ENCODE results near the gene GRM5.

- TF ChIP-seq, protein P1, sequence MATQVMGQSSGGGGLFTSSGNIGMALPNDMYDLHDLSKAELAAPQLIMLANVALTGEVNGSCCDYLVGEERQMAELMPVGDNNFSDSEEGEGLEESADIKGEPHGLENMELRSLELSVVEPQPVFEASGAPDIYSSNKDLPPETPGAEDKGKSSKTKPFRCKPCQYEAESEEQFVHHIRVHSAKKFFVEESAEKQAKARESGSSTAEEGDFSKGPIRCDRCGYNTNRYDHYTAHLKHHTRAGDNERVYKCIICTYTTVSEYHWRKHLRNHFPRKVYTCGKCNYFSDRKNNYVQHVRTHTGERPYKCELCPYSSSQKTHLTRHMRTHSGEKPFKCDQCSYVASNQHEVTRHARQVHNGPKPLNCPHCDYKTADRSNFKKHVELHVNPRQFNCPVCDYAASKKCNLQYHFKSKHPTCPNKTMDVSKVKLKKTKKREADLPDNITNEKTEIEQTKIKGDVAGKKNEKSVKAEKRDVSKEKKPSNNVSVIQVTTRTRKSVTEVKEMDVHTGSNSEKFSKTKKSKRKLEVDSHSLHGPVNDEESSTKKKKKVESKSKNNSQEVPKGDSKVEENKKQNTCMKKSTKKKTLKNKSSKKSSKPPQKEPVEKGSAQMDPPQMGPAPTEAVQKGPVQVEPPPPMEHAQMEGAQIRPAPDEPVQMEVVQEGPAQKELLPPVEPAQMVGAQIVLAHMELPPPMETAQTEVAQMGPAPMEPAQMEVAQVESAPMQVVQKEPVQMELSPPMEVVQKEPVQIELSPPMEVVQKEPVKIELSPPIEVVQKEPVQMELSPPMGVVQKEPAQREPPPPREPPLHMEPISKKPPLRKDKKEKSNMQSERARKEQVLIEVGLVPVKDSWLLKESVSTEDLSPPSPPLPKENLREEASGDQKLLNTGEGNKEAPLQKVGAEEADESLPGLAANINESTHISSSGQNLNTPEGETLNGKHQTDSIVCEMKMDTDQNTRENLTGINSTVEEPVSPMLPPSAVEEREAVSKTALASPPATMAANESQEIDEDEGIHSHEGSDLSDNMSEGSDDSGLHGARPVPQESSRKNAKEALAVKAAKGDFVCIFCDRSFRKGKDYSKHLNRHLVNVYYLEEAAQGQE (IDR thresholded peaks at IDR 0.05; ENCODE audit: insufficient read depth in 1 of 2, low read depth in 2 of 2, low read length in 2 of 2): no peak
- TF ChIP-seq POLR2AphosphoS5 (IDR thresholded peaks at IDR 0.05; ENCODE audit: low read depth, low read length) (no peak), SIN3A (IDR thresholded peaks at IDR 0.05; ENCODE audit: borderline replicate concordance, insufficient read depth, low read length) (no peak)
Observed at GRCh38 chr11:88508418-88508758, 557.4 kb downstream of the GRM5 start.
